ENCODE results near the gene LPAR4. TPM values are rescaled to one million over a fixed set of nuclear protein-coding genes. Genes with fewer than 3 reads are reported as not detected.

Gene LPAR4
- total RNA-seq, 1 donor from 2014 or later, result not detected

DNA sequence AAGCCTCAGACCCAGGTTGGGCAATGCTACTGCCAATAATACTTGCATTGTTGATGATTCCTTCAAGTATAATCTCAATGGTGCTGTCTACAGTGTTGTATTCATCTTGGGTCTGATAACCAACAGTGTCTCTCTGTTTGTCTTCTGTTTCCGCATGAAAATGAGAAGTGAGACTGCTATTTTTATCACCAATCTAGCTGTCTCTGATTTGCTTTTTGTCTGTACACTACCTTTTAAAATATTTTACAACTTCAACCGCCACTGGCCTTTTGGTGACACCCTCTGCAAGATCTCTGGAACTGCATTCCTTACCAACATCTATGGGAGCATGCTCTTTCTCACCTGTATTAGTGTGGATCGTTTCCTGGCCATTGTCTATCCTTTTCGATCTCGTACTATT lies 7.4 kb downstream of the LPAR4 start:
- TF ChIP-seq, protein P1, sequence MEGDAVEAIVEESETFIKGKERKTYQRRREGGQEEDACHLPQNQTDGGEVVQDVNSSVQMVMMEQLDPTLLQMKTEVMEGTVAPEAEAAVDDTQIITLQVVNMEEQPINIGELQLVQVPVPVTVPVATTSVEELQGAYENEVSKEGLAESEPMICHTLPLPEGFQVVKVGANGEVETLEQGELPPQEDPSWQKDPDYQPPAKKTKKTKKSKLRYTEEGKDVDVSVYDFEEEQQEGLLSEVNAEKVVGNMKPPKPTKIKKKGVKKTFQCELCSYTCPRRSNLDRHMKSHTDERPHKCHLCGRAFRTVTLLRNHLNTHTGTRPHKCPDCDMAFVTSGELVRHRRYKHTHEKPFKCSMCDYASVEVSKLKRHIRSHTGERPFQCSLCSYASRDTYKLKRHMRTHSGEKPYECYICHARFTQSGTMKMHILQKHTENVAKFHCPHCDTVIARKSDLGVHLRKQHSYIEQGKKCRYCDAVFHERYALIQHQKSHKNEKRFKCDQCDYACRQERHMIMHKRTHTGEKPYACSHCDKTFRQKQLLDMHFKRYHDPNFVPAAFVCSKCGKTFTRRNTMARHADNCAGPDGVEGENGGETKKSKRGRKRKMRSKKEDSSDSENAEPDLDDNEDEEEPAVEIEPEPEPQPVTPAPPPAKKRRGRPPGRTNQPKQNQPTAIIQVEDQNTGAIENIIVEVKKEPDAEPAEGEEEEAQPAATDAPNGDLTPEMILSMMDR (IDR thresholded peaks at IDR 0.05), result no peak

DNA sequence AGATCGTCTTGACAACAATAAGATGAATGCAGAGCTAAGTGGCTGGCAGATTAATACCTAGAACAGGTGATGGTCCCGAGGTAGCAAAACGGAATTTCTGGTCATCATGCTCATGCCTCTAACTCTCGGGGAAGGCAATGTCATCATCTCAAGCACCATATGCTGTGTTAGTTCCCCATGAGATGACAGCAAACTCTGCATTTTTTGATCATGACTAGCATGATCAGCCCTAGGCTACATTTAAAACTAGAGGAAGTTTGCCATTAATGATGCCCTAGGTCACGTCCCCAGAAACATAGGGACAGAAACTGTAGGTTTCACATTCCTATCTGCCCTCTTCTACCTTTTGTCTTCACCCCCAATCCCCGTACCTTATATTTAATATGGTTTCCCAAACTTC lies 11.6 kb downstream of the LPAR4 start:
- intact Hi-C loops (cut with DNase I), result no loop called here
- H3K27me3 ChIP-seq, result no peaks in the 10 kb centered on the region
- H3K27ac ChIP-seq, result no peak overlapping the region
- no peaks in the 10 kb centered on the region for H3K36me3 ChIP-seq
- no peaks in the 10 kb centered on the region for H3K4me1 ChIP-seq
- no peak for DNase-seq (ENCODE audit: low spot score in 2 of 2)
- no peaks in the 10 kb centered on the region for H3K9me3 ChIP-seq
- TF ChIP-seq, protein P1 (IDR thresholded peaks at IDR 0.05), result no peak
- H3K4me3 ChIP-seq, result no peak overlapping the region

More for the DNA sequence above, 7.4 kb downstream of the LPAR4 start:
- Histone ChIP-seq H3K36me3 (no peaks in the 10 kb centered on the region), H3K4me1 (no peaks in the 10 kb centered on the region), H3K27ac (no peak overlapping the region), H3K4me3 (no peak overlapping the region), H3K27me3 (no peaks in the 10 kb centered on the region), H3K9me3 (no peaks in the 10 kb centered on the region)
- intact Hi-C loops (cut with DNase I), result no loop called here
- DNase-seq (ENCODE audit: low spot score in 2 of 2), result no peak

DNA sequence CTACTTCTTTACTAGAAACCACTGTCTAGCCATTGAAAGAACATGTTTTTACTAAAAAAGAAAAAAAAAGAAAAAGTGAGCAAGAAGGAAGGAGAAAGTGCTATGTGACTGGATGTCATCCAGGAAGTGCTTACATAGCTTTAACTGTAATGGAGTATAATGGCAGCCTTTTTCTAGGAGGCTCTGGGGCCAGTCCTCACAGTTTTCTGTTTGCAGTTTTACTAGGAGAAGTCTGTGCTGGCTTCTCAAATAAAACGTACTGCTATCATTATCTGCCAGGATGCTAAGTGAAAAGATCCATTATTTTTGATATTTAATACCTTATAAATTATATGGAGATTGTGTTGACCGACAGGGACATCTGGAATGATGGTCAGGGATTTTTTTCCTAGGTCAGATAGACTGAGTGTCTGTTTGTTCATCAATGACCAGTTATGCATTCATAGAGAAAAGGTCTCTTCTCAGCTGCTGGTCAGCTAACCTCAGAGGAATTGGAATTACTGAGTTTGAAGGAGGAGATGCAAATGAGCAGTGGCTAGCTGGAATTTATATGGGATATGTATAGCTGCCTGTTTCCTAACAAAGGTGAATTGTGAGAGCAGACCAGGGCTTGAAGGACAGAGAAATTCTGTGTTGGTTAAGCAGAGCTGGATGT lies 21.7 kb downstream of the LPAR4 start:
- Histone ChIP-seq H3K27ac (no peak overlapping the region), H3K36me3 (no peaks in the 10 kb centered on the region), H3K9me3 (no peaks in the 10 kb centered on the region), H3K27me3 (no peaks in the 10 kb centered on the region), H3K4me3 (no peak overlapping the region), H3K4me1 (no peaks in the 10 kb centered on the region)
- intact Hi-C loops (cut with DNase I), result no loop called here
- TF ChIP-seq, protein P1 (IDR thresholded peaks at IDR 0.05), result no peak
- DNase-seq (ENCODE audit: low spot score in 2 of 2), result no peak

DNA sequence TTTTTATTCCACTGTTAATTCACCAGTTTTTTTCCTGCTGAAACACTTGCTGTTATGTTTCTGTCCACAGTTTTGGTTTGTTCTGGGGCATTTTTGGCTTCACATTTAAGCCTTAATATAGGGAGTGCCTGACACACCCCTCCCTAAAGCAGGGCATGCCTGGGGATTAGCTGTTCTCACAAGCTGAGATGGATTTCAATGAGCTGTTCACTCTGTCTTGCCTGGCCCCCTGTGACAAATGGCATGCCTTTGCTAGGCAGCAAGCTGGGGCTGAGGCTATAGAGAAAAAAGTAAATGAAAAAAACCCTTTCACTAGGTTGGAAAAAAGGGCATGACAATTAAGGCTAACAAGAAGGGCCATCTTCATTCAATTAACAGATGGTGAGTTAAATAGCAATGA lies 22.4 kb downstream of the LPAR4 start:
- no peaks in the 10 kb centered on the region for H3K4me1 ChIP-seq
- no peaks in the 10 kb centered on the region for H3K9me3 ChIP-seq
- TF ChIP-seq, protein P1 (IDR thresholded peaks at IDR 0.05), result no peak
- intact Hi-C loops (cut with DNase I), result no loop called here
- H3K4me3 ChIP-seq, result no peak overlapping the region
- DNase-seq (ENCODE audit: low spot score in 2 of 2), result no peak
- H3K27me3 ChIP-seq, result no peaks in the 10 kb centered on the region
- no peaks in the 10 kb centered on the region for H3K36me3 ChIP-seq
- no peak overlapping the region for H3K27ac ChIP-seq

DNA sequence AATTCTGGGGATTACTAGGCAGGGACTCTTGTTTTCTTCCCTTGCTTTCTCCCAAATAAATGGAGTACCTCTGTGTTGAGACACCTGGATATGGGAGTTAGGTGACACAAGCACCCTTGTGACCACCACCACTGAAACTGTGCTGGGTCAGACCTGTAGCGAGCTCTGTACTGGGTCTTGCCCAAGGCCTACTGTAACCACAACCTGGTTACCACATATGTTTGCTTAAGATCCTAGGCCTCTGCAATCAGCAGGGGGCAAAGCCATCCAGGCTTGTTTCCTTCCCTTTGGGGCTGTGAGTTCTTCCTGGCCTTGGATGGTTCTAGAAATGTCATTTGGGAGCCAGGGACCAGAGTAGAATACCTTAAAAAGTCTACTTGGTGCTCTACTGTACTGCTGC lies 49.4 kb downstream of the LPAR4 start:
- H3K27me3 ChIP-seq, result no peaks in the 10 kb centered on the region
- H3K27ac ChIP-seq, result no peak overlapping the region
- no peak overlapping the region for H3K4me3 ChIP-seq
- no peaks in the 10 kb centered on the region for H3K4me1 ChIP-seq
- intact Hi-C loops (cut with DNase I), result no loop called here
- TF ChIP-seq, protein P1 (IDR thresholded peaks at IDR 0.05), result no peak
- no peak for DNase-seq (ENCODE audit: low spot score in 2 of 2)
- peaks cover 0 to 4% of the 10 kb centered on the region in 2 donors for H3K9me3 ChIP-seq
- H3K36me3 ChIP-seq, result no peaks in the 10 kb centered on the region

DNA sequence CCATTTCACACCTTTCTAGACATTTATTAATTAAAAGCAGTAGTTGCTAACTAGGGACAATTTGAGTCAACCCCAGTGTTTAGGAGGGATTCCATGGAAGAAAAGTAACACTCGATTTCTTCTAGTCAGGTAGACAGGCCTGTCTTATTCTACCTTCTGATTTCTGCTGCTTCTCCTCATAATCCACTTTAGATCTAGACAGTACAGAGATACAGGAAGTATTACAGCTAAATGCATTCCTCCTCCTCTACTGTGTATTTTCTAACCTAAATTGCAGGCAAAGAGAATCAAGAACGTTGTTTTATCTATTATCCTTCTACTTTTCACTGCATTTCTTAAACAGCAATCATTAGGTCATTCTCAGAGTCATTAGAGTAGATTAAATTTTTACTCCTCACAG lies 52.6 kb downstream of the LPAR4 start:
- DNase-seq (ENCODE audit: low spot score in 2 of 2), result no peak
- H3K36me3 ChIP-seq, result no peaks in the 10 kb centered on the region
- no peaks in the 10 kb centered on the region for H3K4me1 ChIP-seq
- no peak overlapping the region for H3K4me3 ChIP-seq
- H3K27ac ChIP-seq, result no peak overlapping the region
- H3K27me3 ChIP-seq, result no peaks in the 10 kb centered on the region
- TF ChIP-seq, protein P1 (IDR thresholded peaks at IDR 0.05), result no peak
- intact Hi-C loops (cut with DNase I), result no loop called here
- H3K9me3 ChIP-seq, result peaks cover 0 to 4% of the 10 kb centered on the region in 2 donors
